Superior temporal gyrus (tissue), 1 donor: ENCODE data around the gene OR10X1.

Source experiments
- DNase-seq: peaks from one replicate; pipeline ENCODE4 v3.0.0-alpha.2; 2016; ENCODE audit errors: extremely low spot score

The OR10X1 gene, protein sequence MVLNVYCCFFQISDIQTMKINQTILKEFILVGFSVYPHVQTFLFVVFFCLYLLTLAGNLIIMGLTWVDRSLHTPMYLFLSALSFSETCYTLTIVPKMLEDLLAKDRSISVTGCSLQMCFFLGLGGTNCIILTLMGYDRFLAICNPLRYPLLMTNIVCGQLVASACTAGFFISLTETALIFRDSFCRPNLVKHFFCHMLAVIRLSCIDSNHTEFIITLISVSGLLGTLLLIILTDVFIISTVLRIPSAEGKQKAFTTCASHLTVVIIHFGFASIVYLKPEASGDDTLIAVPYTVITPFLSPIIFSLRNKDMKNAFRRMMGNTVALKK

DNA sequence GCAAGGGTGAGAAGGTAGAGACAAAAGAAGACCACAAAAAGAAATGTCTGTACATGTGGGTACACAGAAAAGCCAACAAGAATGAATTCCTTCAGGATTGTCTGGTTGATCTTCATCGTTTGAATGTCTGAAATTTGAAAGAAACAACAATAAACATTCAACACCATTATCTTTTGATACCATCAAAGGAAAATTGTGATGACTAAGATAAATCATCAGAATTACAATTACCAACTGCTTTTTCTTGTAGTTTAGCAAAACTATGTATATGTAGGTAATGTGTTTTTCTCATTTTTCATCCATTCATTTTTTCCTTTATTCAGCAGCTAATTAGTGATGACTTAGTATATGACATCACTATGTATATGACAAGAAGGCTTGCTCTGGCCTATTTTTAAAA is at the start of gene OR10X1:
TSS of gene OR10X1 (minus strand) at position 167 of the 400 bp plus-strand sequence. CDS start at position 167, 0 bp downstream.
- DNase-seq = no peak

- no peak for DNase-seq
These were observed 34.1 kb upstream of the OR10X1 start for GRCh38 chr1:158613764-158614163.

- no peak for DNase-seq
These were observed 32.2 kb upstream of the OR10X1 start for GRCh38 chr1:158611916-158612315.

- DNase-seq = no peak
These were observed 27.6 kb upstream of the OR10X1 start for GRCh38 chr1:158607296-158607695.

- no peak for DNase-seq
These were observed 25.3 kb upstream of the OR10X1 start, which contains the start of gene OR10Z1 for GRCh38 chr1:158604968-158605367. TSS of gene OR10Z1 (plus strand) at chr1:158605268. CDS start at chr1:158606439, 1,171 bp downstream.

DNA sequence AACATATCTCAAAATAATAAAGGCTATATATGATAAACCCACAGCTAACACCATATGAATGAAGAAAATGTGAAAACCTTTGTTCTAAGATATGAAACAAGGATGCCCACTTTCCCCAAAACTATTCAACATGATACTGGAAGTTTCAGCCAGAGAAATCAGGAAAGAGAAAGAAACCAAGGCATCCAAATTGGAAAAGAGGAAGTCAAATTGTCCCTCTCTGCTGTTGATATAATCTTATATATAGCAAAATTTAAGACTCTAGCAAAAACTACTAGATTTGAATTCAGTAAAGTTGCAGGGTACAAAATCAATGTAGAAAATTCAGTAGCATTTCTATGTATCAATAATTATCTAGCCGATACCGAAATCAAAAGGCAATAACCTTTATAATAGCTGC is 21.0 kb upstream of the OR10X1 start:
- no peak for DNase-seq

- DNase-seq = no peak
These were observed 7.2 kb upstream of the OR10X1 start for GRCh38 chr1:158586942-158587341.

DNA sequence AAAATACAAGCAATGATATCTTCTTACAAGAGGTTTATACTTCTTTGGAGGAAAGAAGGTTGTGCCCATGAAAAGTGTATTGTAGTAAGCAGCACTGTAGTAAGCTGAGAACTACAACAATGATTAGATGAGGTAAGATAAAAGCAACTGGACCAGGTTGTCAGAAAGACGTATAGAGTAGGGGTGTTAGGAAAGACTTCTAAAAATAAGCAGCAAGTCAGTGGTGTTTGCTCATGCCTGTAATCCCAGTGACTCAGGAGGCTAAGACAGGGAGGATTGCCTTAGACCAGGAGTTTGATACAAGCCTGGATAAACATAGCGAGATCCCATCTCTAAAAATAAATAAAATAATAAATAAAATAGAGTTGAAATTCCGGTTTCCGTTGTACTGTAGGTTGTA is 4.3 kb upstream of the OR10X1 start:
- DNase-seq = no peak

- DNase-seq = no peak
These were observed 2.1 kb downstream of the OR10X1 start for GRCh38 chr1:158577561-158577960.

GRCh38 chr1:158572226-158572625 is 7.5 kb downstream of the OR10X1 start:
- no peak for DNase-seq

- no peak for DNase-seq
These were observed 9.2 kb downstream of the OR10X1 start, which contains the start of gene OR6P1 for GRCh38 chr1:158570480-158570879. TSS of gene OR6P1 (minus strand) at chr1:158570580. CDS start at chr1:158563604, 6,976 bp downstream.

DNA sequence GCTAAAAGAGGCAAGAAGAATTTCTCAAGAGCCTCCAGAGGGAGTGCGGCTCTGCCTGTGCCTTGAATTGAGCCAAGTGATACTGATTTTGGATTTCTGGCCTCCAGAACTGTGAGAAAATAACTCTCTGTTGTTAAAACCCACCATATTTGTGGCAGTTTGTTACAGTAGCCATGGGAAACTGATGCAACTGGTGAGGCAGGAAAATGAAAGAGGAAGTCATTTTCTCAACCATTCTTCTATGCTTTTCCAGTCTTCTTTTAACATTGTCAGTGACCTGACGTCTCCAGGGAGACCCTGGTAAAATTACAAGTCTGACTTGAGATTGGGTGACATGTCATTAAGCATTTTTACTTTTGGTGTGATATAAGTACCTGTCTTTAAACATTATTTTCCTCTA is 15.1 kb downstream of the OR10X1 start:
- no peak for DNase-seq

GRCh38 chr1:158563853-158564252 is 15.8 kb downstream of the OR10X1 start:
- no peak for DNase-seq

DNA sequence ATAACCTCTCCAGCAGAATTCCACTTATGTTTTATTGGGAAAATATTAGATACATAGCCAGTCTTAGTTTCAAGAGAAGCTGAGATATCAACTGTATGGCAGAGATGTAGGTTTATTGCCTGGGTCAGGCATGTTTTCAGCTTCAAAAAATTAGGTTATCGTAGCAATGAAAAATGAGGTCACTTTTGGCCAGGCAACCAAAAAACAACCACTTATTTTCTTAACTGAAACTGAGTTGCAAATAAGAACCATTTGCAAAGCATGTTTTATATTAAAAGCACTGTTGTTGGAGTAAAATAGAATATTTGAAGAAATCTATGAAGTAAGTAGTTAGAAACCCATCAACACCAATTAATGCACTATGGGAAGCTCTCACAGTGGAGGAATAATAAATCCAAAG is 20.0 kb downstream of the OR10X1 start:
- no peak for DNase-seq

DNA sequence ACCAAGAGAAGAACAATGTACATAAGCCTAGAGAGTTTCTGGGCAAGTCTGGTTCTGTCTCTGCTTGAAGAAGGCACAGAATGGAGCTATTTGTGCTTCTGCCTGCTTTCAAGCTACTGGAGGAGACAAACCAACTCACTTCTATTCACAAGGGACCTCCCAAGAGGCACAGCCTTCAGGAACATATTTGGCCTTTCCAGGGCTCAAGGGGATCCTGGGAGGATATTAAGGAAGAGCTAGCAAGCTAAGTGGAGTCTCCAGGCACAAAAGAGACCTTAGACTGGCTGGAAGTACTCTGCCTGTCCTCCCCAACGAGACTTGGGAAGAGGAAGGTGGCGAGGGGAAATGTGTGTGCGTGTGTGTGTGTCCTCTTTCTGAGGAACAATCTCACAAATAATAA is 25.3 kb downstream of the OR10X1 start, which contains the start of gene OR6Y1:
TSS of gene OR6Y1 (minus strand) at position 54 of the 400 bp plus-strand sequence. CDS start 6,300 bp downstream, outside the sequence.
- DNase-seq = no peak

DNA sequence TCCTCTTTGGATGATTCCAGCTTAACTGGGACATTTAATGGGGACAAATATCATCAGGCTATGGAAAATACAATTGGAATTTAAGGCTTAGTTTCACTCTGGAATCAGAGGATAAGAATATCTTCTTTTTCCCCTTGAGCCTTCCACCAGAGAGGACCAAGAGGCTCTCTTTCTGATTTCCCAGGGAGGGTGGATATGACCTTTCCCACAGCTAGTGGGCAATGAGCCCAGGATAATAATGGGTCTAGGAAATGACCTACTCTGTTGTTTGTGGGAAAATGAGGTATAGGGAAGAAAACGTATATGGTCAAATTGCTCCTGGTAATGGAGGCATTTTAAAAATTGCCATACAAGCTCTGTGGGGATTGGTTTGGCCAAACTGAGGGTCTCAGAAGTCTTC is 27.4 kb downstream of the OR10X1 start:
- no peak for DNase-seq

- DNase-seq = no peak
These were observed 32.2 kb downstream of the OR10X1 start for GRCh38 chr1:158547533-158547932.

DNA sequence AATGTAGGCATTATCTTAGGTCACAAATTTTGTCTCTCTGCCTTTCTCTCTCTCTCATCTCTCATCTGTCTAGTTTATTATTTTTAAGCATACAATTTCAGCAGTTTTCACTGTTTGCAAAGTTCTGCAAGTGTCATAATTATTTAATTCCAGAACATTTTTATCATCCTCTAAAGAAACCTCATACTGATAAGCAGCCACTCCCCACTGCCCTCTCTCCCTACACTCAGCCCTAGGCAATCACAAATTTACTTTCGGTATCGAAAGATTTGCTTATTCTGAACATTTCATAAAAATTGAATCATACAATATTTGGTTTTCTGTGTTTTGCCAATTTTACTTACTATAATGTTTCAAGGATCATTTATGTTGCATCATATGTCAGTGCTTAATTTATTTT is 42.1 kb downstream of the OR10X1 start:
- DNase-seq = no peak

DNA sequence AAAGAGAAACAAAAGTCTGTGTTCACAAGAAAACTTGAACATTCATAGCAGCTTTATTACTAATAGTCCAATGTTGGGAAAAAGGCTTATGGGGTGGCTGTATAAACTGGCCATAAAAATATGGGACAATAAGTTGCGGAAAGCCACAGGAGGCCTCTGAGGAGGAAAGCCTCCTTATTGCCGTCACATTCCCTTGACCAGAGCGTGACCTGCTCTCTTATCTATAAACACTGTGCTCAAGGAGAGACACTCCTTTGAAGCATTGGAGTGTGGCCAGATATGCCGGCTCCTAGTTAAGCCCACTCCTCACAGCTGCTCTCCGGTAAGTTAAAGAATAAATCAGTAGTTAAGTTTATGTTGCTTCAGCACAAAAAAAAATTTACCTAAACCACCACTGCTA is 45.2 kb downstream of the OR10X1 start:
- no peak for DNase-seq
